SHP77 (cell line): ENCODE data around the gene APBA2.
"Not testable (repeated sequence)": the region's sequence is repeated elsewhere in the genome, so short reads cannot be mapped to it uniquely, and the experiment has no call there.

Experiments used
- DNase-seq, 2 experiments: peaks; one replicate each; lab custom pipeline; 2025; lab: John Stamatoyannopoulos, UW

The APBA2 gene

DNA sequence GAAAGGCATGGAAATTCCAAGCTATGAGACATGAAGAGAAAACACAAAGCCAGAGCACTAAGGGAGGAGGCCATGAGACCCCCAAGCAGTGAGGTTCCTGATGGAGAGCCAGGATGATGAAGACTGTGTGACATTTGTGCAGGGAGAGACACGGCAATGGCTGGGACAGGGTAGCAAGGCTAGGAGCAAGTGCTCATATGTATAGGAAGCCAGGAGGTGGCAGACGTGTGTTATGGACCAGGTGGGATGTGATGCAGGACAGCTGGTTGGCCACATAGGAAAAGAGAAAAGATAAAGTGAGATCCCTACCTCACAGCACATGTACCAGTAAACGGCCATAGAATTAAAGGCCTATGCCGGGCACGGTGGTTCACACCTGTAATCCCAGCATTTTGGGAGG, 112.7 kb downstream of the APBA2 start:
- no peak for DNase-seq

DNA sequence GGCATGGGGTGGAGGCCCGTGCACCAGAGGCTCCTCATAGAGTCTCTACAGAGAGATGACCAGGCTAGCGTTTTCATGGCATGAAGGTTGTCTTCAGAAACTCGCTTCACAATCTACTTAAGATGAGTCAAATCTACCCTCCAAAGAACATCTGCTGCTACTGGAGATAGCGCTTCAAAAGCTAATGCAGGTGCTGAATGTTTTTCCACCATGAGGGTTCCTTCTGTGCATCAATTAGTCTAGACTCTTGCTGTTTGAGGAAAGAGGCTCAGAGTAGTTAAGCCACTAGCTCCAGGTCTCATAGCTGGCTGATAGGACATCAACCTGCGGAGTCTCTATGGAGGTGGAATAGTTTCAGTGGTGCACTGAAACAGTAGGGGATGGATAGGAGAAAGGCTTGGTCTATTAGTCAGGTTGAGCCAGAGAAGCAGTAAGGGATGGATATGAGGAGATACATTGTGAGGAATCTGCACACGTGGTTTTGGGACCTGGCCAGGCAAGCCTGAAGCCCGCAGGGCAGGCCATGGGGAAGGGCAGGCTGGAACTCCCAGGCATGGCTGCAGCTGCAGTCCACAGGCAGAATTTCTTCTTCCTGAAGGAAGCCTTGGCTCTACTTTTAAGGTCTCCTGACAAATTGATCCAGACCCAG, 117.5 kb downstream of the APBA2 start:
- no peak for DNase-seq

DNA sequence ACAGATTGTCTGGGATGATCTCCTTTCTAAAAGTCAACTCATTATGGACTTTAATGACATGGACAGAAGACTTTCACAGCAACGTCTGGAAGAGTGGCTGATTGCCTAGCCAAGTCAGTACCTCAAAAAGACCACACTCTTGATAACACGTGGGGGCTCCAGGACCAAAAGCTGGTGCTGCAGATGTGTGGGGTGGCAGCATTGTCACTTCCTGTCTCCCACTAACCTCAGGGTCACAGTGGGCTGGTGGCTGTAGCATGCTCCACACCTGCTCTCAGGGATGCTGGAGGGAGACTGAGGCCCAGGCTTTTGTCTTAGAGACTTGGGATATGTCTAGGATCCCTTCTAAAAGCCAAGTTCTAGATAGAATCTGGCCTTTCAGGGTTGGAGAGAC, 118.1 kb downstream of the APBA2 start:
- no peak for DNase-seq

DNA sequence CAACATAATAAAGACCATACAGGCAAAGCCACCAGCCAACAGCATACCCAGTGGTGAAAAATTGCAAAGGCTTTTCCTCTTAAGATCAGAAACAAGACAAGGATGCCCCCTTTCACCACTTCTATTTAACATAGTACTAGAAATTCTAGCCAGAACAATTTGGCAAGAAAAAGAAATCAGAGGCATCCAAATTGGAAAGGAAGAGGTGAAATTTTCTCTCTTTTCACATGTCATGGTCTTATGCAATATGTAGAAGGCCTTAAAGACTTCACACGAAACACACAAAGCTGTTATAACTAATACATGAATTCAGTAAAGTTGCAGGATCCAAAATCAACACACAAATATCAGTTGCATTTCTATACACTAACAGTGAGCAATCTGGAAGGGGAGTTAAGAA, 120.2 kb downstream of the APBA2 start:
- no peak for DNase-seq

DNA sequence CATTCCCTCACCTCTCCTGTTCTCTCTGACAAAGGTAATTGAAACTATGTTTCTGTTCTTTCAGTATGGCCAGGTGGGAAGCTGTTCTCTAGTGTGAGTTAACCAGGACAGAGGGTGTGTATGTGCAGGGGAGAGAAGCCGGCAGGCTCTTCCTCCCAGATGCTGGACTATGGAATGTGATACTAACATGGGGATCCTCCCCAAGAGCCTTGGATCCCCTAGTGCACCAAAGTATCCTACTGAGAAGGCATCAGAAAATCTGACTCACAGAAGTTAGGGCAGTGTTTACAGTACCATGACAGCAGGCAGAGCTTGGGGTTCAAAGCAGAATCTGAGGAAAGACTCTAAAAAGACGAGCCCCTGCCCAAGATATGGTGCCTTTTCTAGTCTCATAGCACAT, 123.1 kb downstream of the APBA2 start:
- DNase-seq, result no peak

DNA sequence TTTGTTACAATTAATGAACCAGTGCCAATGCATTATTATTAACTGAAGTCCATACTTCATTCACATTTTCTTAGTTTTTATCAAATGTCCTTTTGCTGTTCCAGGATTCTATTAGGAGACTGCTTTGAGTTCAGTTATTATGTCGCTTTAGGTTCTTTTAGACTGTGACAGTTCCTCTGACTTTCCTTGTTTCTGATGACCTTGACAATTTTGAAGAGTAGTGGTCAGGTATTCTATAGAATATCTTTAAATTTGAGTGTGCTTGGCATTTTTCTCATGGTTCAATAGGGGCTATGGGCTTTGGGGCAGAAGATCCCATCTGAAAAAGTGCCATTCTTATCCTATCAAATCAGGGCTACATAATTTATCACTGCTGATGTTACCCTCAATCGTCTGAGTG, 126.3 kb downstream of the APBA2 start:
- DNase-seq, result no peak

DNA sequence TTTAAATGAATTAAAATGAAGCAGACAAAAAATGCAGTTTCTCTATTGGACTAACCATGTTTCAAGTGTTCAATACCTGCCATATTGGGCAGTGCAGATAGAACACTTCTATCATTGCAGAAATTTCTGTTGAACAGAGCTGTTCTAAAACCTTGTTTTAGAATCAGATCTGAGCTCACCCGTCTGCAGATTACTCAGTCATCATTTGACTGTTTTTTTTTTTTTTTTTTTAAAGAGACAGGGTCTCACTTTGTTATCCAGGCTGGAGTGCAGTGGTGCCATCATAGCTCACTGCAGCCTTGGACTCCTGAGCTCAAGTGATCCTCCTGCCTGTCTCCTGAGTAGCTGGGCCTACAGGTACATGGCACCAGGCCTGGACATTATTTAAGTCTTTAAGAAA, 128.7 kb downstream of the APBA2 start:
- no peak for DNase-seq

DNA sequence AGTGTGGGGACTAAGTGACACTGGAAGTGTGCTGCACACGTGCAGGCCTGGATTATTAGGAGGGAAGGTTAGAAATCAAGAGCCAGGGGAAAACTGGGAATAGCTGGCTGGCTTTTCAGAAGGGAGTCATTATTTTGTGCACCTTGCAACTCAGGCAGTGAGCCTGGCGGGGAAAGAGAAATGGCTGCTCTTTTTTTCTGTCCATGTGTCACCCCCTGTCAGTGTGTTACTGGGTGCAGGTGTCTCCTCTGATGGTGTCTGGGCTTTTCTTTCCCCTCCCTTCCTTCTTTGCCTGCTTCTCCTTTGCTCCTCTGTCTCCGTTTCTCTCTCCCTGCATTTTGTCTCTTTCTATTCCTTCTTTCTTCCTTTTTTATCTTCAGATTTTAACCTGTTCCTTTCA, 130.7 kb downstream of the APBA2 start:
- DNase-seq, result no peak

DNA sequence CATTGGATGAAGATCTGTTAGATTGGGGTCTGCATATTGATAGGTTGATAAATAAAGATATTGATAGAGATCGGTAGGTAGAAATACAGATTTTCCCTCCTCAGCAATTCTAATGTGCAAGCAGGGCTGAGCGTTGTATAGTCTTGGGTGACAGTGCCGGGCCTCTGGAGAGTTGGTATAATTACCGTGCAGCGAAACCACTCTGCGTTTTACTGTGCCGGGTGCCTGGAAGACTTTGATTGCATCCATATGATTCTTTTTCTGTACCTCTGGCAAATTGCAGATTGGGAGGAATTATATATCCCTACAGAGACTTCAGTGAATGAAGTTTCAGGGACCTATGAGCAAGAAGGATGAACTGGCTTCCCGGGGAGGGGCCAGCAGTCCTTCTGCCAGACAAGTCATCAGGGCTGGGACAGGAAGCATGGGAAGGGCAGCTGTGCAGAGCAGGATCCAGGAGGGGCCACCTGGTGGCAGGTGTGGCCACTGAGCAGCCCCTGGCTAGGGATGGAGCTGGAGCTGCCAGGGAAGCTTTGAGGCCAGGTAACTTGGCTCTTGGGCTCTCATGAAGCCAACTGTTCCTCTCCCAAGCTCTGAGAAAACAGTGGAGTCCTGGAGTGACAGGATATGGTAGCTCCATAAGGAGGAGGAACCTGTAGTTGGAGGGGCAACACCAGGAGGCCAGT, 132.5 kb downstream of the APBA2 start:
- DNase-seq, result peak; percentile 3 to 8

DNA sequence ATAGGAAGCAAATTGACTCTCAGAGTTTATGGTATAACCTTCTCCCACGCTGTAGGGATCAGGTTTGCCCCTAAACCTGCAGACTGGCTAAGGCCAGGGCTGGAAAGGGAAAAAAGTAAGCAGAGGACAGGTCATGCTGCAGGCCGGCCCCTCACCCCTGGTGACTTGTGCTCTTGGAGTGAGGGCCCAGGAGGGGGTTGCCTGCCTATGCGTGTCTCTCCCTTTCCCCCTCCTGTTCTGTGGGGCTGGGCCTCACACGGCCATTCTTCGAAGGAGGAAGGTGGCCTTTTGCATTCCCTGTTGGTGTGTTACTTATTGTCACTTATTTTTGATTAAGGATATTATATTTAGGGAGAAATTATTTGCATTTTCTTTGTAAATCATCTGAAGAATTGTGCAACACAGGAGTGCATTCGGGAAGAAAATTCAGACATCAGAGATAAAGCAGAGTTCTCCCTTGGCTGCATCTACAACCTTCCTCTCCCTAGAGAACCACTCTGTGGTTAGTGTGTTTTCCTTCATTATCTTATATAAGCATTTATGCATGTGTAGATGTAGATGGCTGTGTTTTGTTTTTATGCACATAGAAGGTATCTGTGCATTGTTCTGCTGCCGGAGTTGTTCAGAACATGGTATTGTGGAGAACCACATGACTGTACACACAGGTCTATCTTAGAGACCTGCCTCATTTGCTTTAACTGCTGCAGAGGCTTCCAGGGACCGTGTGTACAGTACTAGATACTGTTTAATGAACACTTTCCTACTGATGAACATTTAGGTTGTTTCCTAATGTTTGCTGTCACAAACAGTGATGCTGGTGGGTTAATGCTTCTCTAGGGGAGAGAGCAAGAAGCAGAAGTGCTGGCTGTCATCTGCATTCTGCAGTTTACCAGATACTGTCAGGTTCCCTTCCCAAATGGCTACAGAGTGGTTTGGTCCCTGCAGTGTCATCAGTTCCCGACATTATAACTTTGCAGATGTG, 133.5 kb downstream of the APBA2 start:
- DNase-seq, result no peak

DNA sequence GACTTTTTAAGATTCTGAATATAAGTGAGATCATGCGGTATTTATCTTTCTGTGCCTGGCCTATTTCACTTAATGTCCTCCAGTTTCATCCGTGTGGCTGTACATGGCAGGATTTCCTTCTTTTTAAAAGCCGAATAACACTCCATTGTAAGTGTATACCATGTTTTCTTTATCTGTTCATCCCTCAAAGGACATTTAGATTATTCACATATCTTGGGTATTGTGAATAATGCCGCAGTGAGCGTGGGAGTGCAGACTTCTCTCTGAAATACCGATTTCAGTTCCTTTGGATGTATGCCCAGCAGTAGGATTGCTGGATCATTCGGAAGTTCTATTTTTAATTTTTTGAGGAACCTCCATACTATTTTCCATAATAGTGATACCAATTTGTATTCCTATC, 136.1 kb downstream of the APBA2 start:
- no peak for DNase-seq

DNA sequence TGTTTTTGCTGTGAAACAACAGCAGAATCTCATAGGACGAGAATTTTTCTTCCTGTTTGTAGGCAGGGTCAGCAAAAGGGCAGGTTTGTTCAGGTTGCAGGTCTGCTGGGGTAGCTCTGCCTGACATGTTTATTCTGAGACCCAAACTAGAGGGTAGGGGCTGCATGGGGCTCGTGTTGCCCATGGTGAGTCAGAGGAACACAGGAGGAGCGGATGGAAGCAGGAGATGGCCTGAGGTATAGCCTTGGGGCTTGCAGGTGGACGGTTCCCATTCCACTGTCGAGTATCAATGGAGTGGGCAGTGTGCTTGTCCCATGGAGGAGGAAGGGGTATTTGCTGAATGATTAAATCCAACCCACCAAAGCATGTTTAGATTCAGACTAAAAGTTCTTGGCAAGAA, 138.9 kb downstream of the APBA2 start:
- no peak for DNase-seq

DNA sequence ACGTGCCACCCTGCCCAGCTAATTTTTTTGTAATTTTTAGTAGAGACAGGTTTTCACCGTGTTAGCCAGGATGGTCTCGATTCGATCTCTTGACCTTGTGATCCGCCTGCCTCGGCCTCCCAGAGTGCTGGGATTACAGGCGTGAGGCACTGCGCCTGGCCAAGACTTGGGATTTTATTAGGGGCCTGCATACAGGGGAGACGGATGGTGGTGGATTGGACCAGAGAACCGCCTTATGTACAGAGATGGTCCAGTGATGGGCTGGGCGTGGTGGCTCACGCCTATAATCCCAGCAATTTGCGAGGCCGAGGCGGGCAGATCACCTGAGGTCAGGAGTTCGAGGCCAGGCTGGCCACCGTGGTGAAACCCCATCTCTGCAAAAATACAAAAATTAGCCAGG, 139.6 kb downstream of the APBA2 start:
- DNase-seq, result not testable (repeated sequence)

DNA sequence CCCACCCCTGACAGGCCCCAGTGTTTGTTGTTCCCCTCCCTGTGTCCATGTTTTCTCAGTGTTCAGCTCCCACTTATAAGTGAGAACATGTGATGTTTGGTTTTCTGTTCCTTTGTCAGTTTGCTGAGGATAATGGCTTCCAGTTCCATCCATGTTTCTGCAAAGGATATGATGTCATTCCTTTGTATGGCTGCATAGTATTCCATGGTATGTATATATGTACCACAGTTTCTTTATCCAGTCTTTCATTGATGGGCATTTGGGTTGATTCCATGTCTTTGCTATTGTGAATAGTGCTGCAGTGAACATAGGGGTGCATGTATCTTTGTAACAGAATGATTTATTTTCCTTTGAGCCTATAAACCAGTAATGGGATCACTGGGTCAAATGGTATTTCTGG, 142.4 kb downstream of the APBA2 start:
- DNase-seq, result not testable (repeated sequence)

DNA sequence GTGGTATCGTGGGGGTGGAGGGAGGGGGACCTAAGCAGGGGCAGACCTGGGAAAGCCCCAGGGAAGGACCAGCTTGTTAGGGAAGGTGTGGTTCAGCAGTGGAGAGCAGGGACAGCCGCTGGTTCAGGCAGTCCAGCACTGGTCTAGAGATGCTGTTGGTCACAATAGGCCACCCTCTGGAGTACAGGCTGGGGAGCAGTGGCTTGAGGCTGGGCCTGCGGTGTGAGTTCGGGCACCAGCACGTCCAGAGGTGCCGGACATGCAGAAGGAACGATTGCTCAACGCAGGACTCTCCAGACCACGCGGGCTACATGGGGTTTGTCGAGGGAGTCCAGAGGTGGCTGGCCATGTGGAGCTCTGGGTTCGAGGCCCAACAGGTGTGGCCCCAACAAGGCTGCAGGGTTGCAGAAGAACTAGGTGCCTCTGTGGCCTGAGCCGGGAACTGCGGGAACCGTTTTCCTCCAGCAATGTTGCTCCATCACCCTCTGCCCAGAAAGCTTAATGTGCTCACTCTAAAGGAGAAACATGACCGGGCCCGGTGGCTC, 143.9 kb downstream of the APBA2 start:
- no peak for DNase-seq

DNA sequence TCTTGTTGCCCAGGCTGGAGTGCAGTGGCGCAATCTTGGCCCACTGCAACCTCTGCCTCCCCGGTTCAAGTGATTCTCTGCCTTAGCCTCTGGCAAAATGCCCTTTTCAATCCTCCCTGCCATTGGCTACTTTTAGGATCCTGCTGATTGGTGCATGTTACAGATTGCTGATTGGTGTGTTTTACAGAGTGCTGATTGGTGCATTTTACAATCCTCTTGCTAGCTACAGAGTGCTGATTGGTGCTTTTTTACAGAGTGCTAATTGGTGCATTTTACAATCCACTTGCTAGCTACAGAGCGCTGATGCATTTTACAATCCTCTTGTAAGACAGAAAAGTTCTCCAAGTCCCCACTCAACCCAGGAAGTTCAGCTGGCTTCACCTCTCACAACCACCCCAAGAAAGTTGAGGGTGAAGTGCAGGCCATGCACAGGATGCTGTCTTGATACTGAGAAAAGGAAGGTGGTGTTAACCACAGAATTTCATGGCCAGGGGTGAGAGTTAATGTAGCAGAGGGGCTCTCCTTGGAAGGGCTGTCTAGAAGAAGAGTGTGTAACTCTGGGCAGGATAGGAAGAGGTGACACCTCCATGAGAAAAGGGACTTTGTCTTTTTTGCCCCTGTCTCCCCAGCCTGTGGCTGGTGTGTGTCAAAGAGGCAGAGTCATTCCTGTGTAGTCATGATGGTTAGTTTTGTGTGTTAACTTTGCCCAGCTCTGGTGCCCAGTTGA, 145.9 kb downstream of the APBA2 start:
- DNase-seq, result no peak

DNA sequence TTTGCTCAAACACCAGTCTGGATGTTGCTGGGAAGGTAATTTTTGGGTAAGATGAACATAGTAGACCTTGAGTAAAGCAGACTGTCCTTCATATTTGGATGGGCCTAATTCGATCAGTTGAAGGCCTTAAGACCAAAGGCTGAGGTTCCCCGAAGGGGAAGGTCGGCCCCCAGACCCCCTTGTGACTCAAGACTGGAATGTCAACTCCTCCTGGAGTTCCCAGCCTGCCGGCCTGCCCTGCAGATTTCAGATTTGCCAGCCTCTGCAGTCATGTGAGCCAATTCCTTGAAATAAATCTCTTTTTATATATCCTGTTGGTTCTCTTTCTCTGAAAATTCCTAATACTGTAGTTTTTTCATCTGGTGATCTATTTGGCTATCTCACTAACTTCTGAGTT, 146.5 kb downstream of the APBA2 start:
- no peak for DNase-seq

DNA sequence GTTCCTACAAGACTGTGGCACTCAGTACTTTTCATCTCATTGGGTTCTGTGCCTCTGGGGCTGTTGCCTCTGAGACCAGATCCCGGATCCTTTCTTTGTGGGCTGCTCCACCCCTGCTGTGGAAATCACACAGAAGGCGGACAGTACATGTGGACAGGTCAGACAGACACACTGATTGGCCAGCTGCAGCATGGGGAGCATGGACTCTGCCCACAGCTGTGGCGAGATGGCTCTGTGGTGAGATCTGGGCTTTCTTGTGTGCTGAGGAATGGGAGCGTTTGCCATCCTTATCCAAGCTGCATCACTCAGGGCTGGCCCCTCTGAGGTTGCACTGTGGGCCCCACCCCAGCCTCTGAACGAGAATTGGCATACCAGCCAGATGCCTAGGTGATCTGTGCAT, 147.0 kb downstream of the APBA2 start:
- no peak for DNase-seq

DNA sequence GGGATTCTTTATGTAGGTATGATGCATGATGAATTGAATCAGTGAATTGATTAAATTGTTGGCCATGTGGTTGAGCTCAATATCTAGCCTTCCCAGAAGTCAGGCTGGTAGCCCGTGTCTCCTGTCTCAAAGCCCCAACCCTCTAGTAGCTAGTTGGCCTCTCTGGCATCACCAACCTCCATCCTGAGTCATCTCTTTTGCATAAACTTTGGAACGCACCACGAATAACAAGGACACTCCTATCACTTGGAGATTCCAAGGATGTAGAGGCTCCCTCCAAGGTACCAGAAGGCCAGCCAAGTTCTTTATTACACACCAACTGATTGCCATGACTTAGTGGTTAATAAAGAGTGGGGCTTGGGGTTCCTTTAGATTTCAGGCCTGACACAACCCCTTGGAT, 148.4 kb downstream of the APBA2 start:
- no peak for DNase-seq

DNA sequence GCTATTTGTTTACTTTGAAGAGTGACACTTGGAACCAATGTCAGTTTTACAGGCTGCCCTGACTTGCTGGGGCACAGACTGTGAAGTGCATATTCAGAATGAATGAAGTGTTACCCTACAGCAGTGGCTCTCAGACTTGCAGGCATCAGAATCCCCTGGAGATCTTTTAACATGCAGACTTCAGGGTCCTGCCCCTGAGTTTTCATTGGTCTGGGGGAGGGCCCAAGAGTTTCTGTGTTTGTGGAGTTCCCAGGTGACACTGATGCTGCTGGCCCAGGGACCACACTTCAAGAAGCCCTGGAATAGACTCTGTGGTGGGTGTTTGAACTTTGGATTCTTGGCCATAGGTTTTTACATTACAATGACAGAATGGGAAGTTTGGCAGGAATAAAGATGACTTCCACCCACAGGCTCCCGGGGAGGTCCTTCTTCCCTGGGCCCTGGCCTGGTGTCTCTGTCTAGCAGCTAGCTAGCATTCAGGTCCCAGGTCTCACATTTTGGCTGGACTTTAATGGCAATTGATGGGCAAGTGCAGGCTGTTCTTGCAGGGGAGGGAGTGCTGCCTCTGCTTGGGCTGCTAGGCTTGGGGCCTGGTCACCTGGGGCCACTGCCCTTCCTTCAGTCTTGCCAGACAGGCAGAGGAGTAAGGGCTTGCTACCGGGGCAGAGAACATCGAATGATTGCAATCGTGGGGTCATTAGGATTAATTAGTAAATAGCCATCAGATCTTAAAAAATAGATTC, 149.0 kb downstream of the APBA2 start:
- no peak for DNase-seq
